Endodermal cell (in vitro differentiated cells): ENCODE results near the gene FNBP1. TPM values are rescaled to one million over a fixed set of nuclear protein-coding genes. Genes with fewer than 3 reads are reported as not detected.
"Not testable (repeated sequence)": the region's sequence is repeated elsewhere in the genome, so short reads cannot be mapped to it uniquely, and the experiment has no call there.

Experiments
- DNase-seq: peaks from one replicate; pipeline ENCODE4 v3.0.0-alpha.2; 2017
- H3K27ac ChIP-seq: 2 replicates; pipeline ENCODE4 v1.5.1; 2013; ENCODE audit warnings: mild to moderate bottlenecking, low read depth, low read length, moderate library complexity
- H3K27me3 ChIP-seq: 2 replicates; pipeline ENCODE4 v1.6.1; 2013; ENCODE audit warnings: mild to moderate bottlenecking, low read length, moderate library complexity; ENCODE audit not compliant: insufficient read depth, control insufficient read depth, poor library complexity, severe bottlenecking
- H3K36me3 ChIP-seq: 2 replicates; pipeline ENCODE4 v1.7.0; 2013; ENCODE audit warnings: mild to moderate bottlenecking, low read length, moderate library complexity; ENCODE audit not compliant: control insufficient read depth, insufficient read depth
- H3K4me1 ChIP-seq: one replicate; pipeline ENCODE4 v1.7.0; 2013; ENCODE audit warnings: low read length; ENCODE audit not compliant: control insufficient read depth, insufficient read depth
- H3K4me3 ChIP-seq: 2 replicates; pipeline ENCODE4 v1.5.1; 2013; ENCODE audit warnings: mild to moderate bottlenecking, low read length, moderate library complexity
- H3K9ac ChIP-seq: 2 replicates; pipeline ENCODE4 v1.6.1; 2013; ENCODE audit warnings: mild to moderate bottlenecking, low read length, moderate library complexity; ENCODE audit not compliant: poor library complexity, severe bottlenecking; ENCODE audit errors: extremely low read depth
- H3K9me3 ChIP-seq: 2 replicates; pipeline ENCODE4 v1.6.1; 2013; ENCODE audit warnings: mild to moderate bottlenecking, low read length, moderate library complexity; ENCODE audit not compliant: control insufficient read depth
- H3K27ac Mint-ChIP-seq: 2 replicates; pipeline ENCODE4 v1.8.0; 2020; ENCODE audit warnings: mixed read lengths
- H3K27me3 Mint-ChIP-seq: 2 replicates; pipeline ENCODE4 v1.8.0; 2021; ENCODE audit warnings: mild to moderate bottlenecking, mixed read lengths; ENCODE audit not compliant: insufficient read depth
- H3K36me3 Mint-ChIP-seq: 2 replicates; pipeline ENCODE4 v1.8.0; 2020; ENCODE audit warnings: low read depth, mixed read lengths
- H3K4me1 Mint-ChIP-seq: 2 replicates; pipeline ENCODE4 v1.8.0; 2020; ENCODE audit warnings: mixed read lengths
- H3K4me3 Mint-ChIP-seq: 2 replicates; pipeline ENCODE4 v1.8.0; 2020; ENCODE audit warnings: mild to moderate bottlenecking, moderate library complexity, mixed read lengths
- H3K9me3 Mint-ChIP-seq: 2 replicates; pipeline ENCODE4 v1.8.0; 2020; ENCODE audit warnings: mild to moderate bottlenecking, mixed read lengths
- WGBS, 2 experiments: methylation state at CpG; one replicate each; pipeline versions ENCODE4 v1.1.5 to v1.1.7; 2013; ENCODE audit warnings: missing lambda C conversion rate in 2 of 2, mixed read lengths in 1 of 2; ENCODE audit not compliant: insufficient coverage in 1 of 2, insufficient read length in 1 of 2; 5-methylcytosine and 5-hydroxymethylcytosine counted together
- total RNA-seq, 2 donors: library from RNA; stranded (reverse); fragmentation: NEBNext Ultra II Directional in 1 of 2; extraction: Animal tissue kit (Norgen Biotek cat#: 25700) in 1 of 2; gene quantifications; 2 replicates in 1 of 2; 3 replicates in 1 of 2; pipeline ENCODE4 v1.2.1, GENCODE V29; 2021
- TF ChIP-seq, protein P1 (sequence below): fragments of 200-600 bp; sonication (generic); conservative IDR thresholded peaks from 2 replicates; pipeline ENCODE4 v1.5.0; 2021; ENCODE audit warnings: antibody characterized with exemption, mild to moderate bottlenecking

Gene FNBP1
- total RNA-seq, 2 donors from 2014 or later, result 41.4 to 43.3 TPM

DNA sequence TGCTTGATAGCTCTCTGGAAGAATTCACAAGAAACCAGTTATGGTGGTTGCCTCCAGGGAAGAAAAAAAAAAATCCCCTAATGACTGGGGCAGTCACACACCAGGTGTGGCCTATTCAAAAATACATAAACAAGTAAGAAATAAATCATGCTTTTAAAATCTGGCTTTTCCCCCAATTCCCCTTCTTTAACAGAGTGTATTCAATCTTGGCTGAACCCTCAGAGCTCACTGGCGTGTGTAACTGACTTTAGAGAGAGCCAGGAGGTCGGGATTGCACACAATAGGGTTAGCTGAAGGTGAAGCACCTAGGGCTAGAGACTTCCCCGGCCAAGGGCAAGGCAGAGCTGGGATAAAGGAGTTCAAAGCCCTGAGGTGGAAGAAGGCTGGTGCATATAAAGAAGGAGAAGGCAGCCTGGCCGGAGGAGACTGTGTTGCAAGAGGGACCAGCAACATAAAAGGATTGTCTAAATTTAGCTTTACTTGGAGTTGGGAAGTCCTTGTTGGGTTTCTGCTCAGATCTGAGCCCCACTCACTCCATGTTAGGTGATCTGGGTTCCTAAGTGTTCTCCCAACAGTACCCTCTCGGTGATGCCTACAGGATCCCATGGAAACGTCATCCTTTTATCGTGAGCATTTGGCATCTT is 19.7 kb downstream of the FNBP1 start:
- Mint-ChIP-seq H3K36me3 (peaks cover 11% of the 10 kb centered on the region), H3K4me3 (no peak overlapping the region), H3K4me1 (no peaks in the 10 kb centered on the region), H3K27me3 (no peaks in the 10 kb centered on the region), H3K27ac (no peak overlapping the region), H3K9me3 (no peaks in the 10 kb centered on the region)
- TF ChIP-seq, protein P1, sequence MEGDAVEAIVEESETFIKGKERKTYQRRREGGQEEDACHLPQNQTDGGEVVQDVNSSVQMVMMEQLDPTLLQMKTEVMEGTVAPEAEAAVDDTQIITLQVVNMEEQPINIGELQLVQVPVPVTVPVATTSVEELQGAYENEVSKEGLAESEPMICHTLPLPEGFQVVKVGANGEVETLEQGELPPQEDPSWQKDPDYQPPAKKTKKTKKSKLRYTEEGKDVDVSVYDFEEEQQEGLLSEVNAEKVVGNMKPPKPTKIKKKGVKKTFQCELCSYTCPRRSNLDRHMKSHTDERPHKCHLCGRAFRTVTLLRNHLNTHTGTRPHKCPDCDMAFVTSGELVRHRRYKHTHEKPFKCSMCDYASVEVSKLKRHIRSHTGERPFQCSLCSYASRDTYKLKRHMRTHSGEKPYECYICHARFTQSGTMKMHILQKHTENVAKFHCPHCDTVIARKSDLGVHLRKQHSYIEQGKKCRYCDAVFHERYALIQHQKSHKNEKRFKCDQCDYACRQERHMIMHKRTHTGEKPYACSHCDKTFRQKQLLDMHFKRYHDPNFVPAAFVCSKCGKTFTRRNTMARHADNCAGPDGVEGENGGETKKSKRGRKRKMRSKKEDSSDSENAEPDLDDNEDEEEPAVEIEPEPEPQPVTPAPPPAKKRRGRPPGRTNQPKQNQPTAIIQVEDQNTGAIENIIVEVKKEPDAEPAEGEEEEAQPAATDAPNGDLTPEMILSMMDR, result no peak
- Histone ChIP-seq H3K36me3 (peaks cover 8% of the 10 kb centered on the region), H3K27ac (no peak overlapping the region), H3K4me3 (no peak overlapping the region), H3K4me1 (no peaks in the 10 kb centered on the region), H3K27me3 (no peaks in the 10 kb centered on the region), H3K9ac (no peak overlapping the region), H3K9me3 (no peaks in the 10 kb centered on the region)
- 88 to 89% methylated on average over 4 to 7 of the region's 7 CpGs for WGBS, 2 experiments
- DNase-seq, result no peak

DNA sequence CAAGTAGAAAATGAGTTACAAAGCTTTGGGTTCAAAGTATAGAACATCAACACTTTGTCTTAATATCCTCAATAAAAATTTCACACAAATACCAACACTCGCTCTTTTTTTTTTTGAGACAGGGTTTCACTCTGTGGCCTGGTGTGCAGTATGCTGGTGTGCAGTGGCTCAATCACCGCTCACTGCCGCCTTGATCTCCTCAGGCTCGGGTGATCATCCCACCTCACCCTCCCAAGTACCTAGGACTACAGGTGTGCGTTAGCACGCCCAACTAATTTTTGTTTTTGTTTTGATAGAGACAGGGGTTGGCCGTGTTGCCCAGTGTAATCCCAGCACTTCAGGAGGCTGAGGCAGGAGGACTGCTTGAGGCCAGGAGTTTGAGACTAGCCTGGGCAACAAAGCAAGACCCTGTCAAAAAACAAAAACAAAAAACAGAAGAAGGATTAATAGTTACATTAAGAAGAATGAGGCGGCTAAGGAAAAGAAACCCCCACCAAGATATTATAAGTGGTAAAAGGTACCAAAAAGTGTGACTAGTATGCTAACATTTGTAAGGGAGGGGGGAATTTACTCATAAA is 20.3 kb downstream of the FNBP1 start:
- no peak overlapping the region for H3K4me3 Mint-ChIP-seq
- WGBS, 2 experiments, result 83% methylated on average over 8 of the region's 8 CpGs; no CpG with 5 or more reads in 1 of the 2 experiments
- no peaks in the 10 kb centered on the region for H3K27me3 ChIP-seq
- peaks cover 4% of the 10 kb centered on the region for H3K36me3 ChIP-seq
- no peak overlapping the region for H3K4me3 ChIP-seq
- no peaks in the 10 kb centered on the region for H3K9me3 ChIP-seq
- H3K27me3 Mint-ChIP-seq, result no peaks in the 10 kb centered on the region
- DNase-seq, result no peak
- TF ChIP-seq, protein P1, result no peak
- no peak overlapping the region for H3K27ac ChIP-seq
- H3K27ac Mint-ChIP-seq, result no peak overlapping the region
- no peaks in the 10 kb centered on the region for H3K4me1 ChIP-seq
- H3K36me3 Mint-ChIP-seq, result peaks cover 10% of the 10 kb centered on the region
- H3K9ac ChIP-seq, result no peak overlapping the region
- no peaks in the 10 kb centered on the region for H3K9me3 Mint-ChIP-seq
- H3K4me1 Mint-ChIP-seq, result no peaks in the 10 kb centered on the region

DNA sequence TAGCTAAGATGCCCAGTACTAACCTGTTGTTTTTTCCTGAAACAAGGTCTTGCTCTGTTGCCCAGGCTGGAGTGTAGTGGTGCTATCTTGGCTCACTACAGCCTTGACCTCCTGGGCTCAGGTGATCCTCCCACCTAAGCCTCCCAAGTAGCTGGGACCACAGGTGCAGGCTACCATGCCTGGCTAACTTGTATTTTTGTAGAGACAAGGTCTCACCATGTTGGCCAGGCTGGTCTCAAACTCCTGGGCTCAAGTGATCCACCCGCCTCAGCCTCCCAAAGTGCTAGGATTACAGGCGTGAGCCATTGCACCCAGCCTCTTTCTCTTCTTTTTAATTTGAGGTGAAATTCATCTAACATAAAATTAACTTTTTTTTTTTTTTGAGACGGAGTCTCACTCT is 21.1 kb downstream of the FNBP1 start:
- H3K9me3 Mint-ChIP-seq, H3K27ac ChIP-seq, H3K4me3 Mint-ChIP-seq, H3K27ac Mint-ChIP-seq, H3K4me1 ChIP-seq, H3K27me3 ChIP-seq, H3K9me3 ChIP-seq, H3K4me3 ChIP-seq, H3K27me3 Mint-ChIP-seq, H3K4me1 Mint-ChIP-seq, DNase-seq, H3K9ac ChIP-seq, H3K36me3 ChIP-seq: not testable (repeated sequence)
- 80 to 97% methylated on average over 1 to 3 of the region's 3 CpGs for WGBS, 2 experiments
- peaks cover 11% of the 10 kb centered on the region for H3K36me3 Mint-ChIP-seq
